Stomach (tissue), 9 donors: ENCODE results near the gene ABHD4. TPM values are rescaled to one million over a fixed set of nuclear protein-coding genes. Genes with fewer than 3 reads are reported as not detected.
"Not testable (repeated sequence)": the region's sequence is repeated elsewhere in the genome, so short reads cannot be mapped to it uniquely, and the experiment has no call there.

Experiments
- DNase-seq, 2 donors: peaks; one replicate each; pipeline versions ENCODE4 v3.0.0 to v3.0.0-alpha.2; 2013 to 2019
- H3K27ac ChIP-seq, 5 donors: fragments of 200-600 bp in 4 of 5; sonication (generic) in 4 of 5; one replicate each; pipeline ENCODE4 v1.5.1; 2013 to 2019; ENCODE audit warnings: mild to moderate bottlenecking in 1 of 5, moderate library complexity in 1 of 5
- H3K27me3 ChIP-seq, 3 donors: fragments of 200-600 bp; sonication (generic); one replicate each; pipeline ENCODE4 v1.5.1; 2017 to 2019; ENCODE audit warnings: mixed run types in 1 of 3
- H3K36me3 ChIP-seq, 4 donors: fragments of 200-600 bp; sonication (generic); 1 replicate in 3 of 4; 2 replicates in 1 of 4; pipeline ENCODE4 v1.5.1; 2016 to 2019
- H3K4me1 ChIP-seq, 4 donors: fragments of 200-600 bp; sonication (generic); one replicate each; pipeline ENCODE4 v1.5.1; 2016 to 2019
- H3K4me3 ChIP-seq, 4 donors: fragments of 200-600 bp; sonication (generic) in 3 of 4; one replicate each; pipeline ENCODE4 v1.5.1; 2016 to 2019; ENCODE audit warnings: mild to moderate bottlenecking in 1 of 4
- H3K9me3 ChIP-seq, 4 donors: fragments of 200-600 bp; sonication (generic); one replicate each; pipeline ENCODE4 v1.5.1; 2016 to 2019
- EP300 ChIP-seq: sonication (generic); formaldehyde crosslinking; IDR thresholded peaks from one replicate; pipeline ENCODE4 v1.6.1; 2017; ENCODE audit warnings: antibody characterized with exemption
- POLR2A ChIP-seq, 4 donors: fragments of 450-650 bp; IDR thresholded peaks; one replicate each; pipeline ENCODE4 v1.6.1; 2016; ENCODE audit warnings: antibody characterized with exemption in 4 of 4, control low read depth in 2 of 4, mild to moderate bottlenecking in 1 of 4, moderate library complexity in 1 of 4
- POLR2AphosphoS5 ChIP-seq, 3 donors: sonication (generic); formaldehyde crosslinking; IDR thresholded peaks; one replicate each; pipeline ENCODE4 v1.6.1; 2016; ENCODE audit warnings: antibody characterized with exemption in 3 of 3
- WGBS, 5 donors: extraction: QIAGEN DNeasy Blood & Tissue Kit in 3 of 5; methylation state at CpG; one replicate each; pipeline versions ENCODE4 v1.1.5 to v1.1.7; 2013 to 2018; 5-methylcytosine and 5-hydroxymethylcytosine counted together
- intact Hi-C: fragments of 100-400 bp; cut with DNase I; formaldehyde crosslinking; loops from one replicate; pipeline ENCODE4 v1.15.1; 2023; ENCODE audit warnings: low total_unique reads
- polyA plus RNA-seq, 3 donors: library from polyadenylated mRNA; stranded (reverse); fragments of 200-250 nt; gene quantifications; one replicate each; pipeline ENCODE4 v1.2.3, GENCODE V29; 2013
- total RNA-seq, 5 donors: library from RNA; depleted of rRNA; stranded (reverse); fragments of >200 nt; gene quantifications; one replicate each; pipeline versions ENCODE4 v1.1.0 to v1.2.3, GENCODE V29; 2014 to 2016
- TF ChIP-seq, protein P1 (sequence below), 7 experiments: fragments of 450-650 bp in 4 of 7; fragments of 200-600 bp in 3 of 7; sonication (generic) in 3 of 7; IDR thresholded peaks; one replicate each; pipeline ENCODE4 v1.5.1; 2016 to 2019; ENCODE audit warnings: antibody characterized with exemption in 7 of 7, control low read depth in 2 of 7, mild to moderate bottlenecking in 1 of 7
- donor health status: healthy with polysubstance abuse.
- donor health status: Bipolar disorder and iron deficiency.
- donor health status: healthy.

Gene ABHD4
- total and polyA plus RNA-seq, 8 donors: 12.2 to 130 (median 23.2) TPM

DNA sequence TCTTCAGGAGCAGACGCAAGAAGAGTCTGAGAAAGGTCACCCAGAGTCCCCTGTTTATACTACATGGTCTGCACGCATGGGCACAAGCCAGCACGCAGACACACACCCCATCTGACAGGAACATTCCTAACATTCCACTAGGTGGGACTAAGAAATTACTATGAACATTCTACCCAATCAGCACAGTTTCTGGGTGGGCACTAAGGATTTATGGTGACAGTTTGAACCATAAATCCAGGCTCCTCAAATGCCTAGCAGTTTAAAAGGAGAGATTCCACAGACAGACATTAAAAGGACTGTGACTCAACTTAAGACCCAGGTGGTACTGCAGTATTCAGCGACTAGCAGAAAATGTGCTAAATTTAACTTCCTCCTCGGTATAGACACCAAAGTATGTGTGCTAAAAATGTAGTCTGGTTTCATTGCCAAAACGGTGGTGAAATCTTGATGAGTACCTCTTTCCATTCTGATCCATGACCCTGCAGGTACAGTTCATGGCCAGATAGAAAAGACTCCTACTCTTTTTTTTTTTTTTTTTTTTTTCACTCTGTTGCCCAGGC, 16.2 kb downstream of the ABHD4 start:
- TF ChIP-seq EP300: no peak
- TF ChIP-seq POLR2AphosphoS5 (IDR thresholded peaks at IDR 0.05): peak in 1 of 3 donors; percentile 32
- intact Hi-C loops: no loop called here
- H3K9me3 ChIP-seq: no peaks in the 10 kb centered on the region
- H3K27ac ChIP-seq: peak overlapping the region in 3 of 5 donors; percentile 12 to 44 (median 33)
- H3K4me3 ChIP-seq: no peak overlapping the region
- peaks cover 28 to 36% (median 34%) of the 10 kb centered on the region in 4 donors for H3K36me3 ChIP-seq
- no peaks in the 10 kb centered on the region for H3K27me3 ChIP-seq
- peaks cover 0 to 17% (median 6%) of the 10 kb centered on the region in 4 donors for H3K4me1 ChIP-seq
- DNase-seq: peak in 1 of 2 donors; percentile 76
- WGBS, 5 donors: 22 to 30% (median 26%) methylated on average over 6 of the region's 6 CpGs

DNA sequence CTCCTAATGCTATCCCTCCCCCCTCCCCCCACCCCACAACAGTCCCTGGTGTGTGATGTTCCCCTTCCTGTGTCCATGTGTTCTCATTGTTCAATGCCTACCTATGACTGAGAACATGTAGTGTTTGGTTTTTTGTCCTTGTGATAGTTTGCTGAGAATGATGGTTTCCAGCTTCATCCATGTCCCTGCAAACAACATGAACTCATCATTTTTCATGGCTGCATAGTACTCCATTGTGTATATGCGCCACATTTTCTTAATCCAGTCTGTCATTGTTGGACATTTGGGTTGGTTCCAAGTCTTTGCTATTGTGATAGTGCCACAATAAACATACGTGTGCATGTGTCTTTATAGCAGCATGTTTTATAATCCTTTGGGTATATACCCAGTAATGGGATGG, 17.7 kb downstream of the ABHD4 start:
- intact Hi-C loops: not testable (repeated sequence)
- H3K36me3 ChIP-seq: peaks cover 14 to 21% (median 19%) of the 10 kb centered on the region in 4 donors
- 88 to 94% (median 91%) methylated on average over 2 of the region's 2 CpGs for WGBS, 5 donors

DNA sequence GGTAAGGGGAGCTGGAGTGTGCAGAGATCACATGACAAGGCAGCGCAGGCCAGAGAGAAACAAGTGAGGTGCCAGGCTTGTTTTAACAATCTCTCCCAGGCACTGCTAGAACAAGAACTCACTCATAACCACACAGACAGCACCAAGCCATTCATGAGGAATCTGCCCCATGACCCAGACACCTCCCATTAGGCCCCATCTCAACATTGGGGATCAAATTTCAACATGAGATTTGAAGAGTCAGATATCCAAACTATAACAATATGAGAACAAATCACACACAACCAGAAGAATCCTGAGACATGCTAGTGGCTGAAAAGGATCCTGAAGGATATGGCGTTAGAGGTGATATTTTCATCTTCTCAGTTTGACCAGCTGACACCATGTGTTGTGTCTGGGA, 24.2 kb downstream of the ABHD4 start:
- TF ChIP-seq POLR2AphosphoS5 (IDR thresholded peaks at IDR 0.05): no peak
- no peak for TF ChIP-seq EP300
- TF ChIP-seq, protein P1, sequence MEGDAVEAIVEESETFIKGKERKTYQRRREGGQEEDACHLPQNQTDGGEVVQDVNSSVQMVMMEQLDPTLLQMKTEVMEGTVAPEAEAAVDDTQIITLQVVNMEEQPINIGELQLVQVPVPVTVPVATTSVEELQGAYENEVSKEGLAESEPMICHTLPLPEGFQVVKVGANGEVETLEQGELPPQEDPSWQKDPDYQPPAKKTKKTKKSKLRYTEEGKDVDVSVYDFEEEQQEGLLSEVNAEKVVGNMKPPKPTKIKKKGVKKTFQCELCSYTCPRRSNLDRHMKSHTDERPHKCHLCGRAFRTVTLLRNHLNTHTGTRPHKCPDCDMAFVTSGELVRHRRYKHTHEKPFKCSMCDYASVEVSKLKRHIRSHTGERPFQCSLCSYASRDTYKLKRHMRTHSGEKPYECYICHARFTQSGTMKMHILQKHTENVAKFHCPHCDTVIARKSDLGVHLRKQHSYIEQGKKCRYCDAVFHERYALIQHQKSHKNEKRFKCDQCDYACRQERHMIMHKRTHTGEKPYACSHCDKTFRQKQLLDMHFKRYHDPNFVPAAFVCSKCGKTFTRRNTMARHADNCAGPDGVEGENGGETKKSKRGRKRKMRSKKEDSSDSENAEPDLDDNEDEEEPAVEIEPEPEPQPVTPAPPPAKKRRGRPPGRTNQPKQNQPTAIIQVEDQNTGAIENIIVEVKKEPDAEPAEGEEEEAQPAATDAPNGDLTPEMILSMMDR (IDR thresholded peaks at IDR 0.05): no peak
- no peak for TF ChIP-seq POLR2A (IDR thresholded peaks at IDR 0.05)
- 84 to 93% (median 91%) methylated on average over 2 of the region's 2 CpGs for WGBS, 5 donors
- DNase-seq: no peak

More for the DNA sequence above, 17.7 kb downstream of the ABHD4 start:
- H3K9me3 ChIP-seq, DNase-seq, H3K4me3 ChIP-seq, H3K27me3 ChIP-seq, H3K27ac ChIP-seq: not testable (repeated sequence)
- H3K4me1 ChIP-seq: peaks cover 0 to 17% (median 6%) of the 10 kb centered on the region in 4 donors

DNA sequence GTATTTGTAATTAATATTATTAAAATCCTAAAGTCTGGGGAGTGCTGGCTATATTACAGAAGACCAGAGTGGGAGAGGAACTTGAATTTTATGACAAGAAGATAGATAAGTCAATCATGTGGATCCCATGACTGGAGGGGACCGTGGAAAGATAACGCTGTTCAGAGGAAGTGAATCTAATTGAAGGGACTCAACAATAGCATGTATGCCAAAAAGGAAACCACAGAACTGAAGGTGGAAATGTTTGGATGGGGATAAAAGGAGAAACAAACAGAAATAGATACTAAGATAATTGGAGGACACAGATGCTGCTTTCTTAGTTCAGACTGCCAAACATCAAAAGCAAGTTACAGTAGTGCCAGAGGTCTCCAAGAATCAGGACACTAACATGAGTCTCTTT, 24.9 kb downstream of the ABHD4 start:
- Histone ChIP-seq H3K27me3 (no peaks in the 10 kb centered on the region), H3K4me3 (no peak overlapping the region), H3K4me1 (peaks cover 0 to 3% (median 0%) of the 10 kb centered on the region in 4 donors), H3K9me3 (no peaks in the 10 kb centered on the region), H3K27ac (no peak overlapping the region), H3K36me3 (no peaks in the 10 kb centered on the region)
- WGBS, 5 donors: 19 to 65% (median 31%) methylated on average over 2 of the region's 2 CpGs
- intact Hi-C loops: no loop called here
- TF ChIP-seq, protein P1 (IDR thresholded peaks at IDR 0.05): no peak
- TF ChIP-seq POLR2AphosphoS5 (IDR thresholded peaks at IDR 0.05): no peak
- no peak for DNase-seq

More for the DNA sequence above, 24.2 kb downstream of the ABHD4 start:
- intact Hi-C loops: no loop called here
- no peak overlapping the region for H3K27ac ChIP-seq
- no peaks in the 10 kb centered on the region for H3K27me3 ChIP-seq
- H3K9me3 ChIP-seq: no peaks in the 10 kb centered on the region
- H3K36me3 ChIP-seq: no peaks in the 10 kb centered on the region
- H3K4me1 ChIP-seq: no peaks in the 10 kb centered on the region
- H3K4me3 ChIP-seq: no peak overlapping the region

DNA sequence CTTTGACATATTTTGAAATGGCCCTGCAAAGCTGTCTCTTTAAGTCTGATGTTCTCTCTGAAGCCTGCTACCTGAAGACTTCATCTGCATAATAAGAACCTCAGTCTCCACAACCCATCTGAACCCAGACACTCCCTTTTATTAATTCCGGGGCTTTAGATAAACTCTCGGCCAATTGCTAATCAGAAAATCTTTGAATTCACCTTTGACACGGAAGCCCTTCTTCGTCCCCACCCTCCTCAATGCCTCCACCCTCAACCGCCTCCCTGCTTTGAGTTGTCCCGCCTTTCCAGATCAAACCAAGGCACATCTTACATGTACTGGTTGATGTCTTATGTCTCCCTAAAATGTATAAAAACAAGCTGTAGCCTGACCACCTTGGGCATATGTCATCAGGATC, 28.5 kb downstream of the ABHD4 start:
- TF ChIP-seq POLR2A (IDR thresholded peaks at IDR 0.05): no peak
- no peak for TF ChIP-seq EP300
- TF ChIP-seq, protein P1 (IDR thresholded peaks at IDR 0.05): no peak
- no peak for TF ChIP-seq POLR2AphosphoS5 (IDR thresholded peaks at IDR 0.05)
- DNase-seq: no peak
- 65 to 83% (median 73%) methylated on average over 6 of the region's 6 CpGs for WGBS, 5 donors
- Histone ChIP-seq H3K36me3 (no peaks in the 10 kb centered on the region), H3K27ac (no peak overlapping the region), H3K4me3 (no peak overlapping the region), H3K9me3 (no peaks in the 10 kb centered on the region), H3K4me1 (peaks cover 0 to 3% (median 0%) of the 10 kb centered on the region in 4 donors), H3K27me3 (no peaks in the 10 kb centered on the region)
- intact Hi-C loops: no loop called here
